MM.1S (cell line): ENCODE measurements around the gene PRRG2.

ENCODE experiments used
- DNase-seq: peaks from one replicate; pipeline ENCODE4 v3.0.0-alpha.2; 2015
- H2AFZ ChIP-seq: fragments of 300-600 bp; sonication (generic); 2 replicates; pipeline ENCODE4 v1.6.0; 2016; ENCODE audit warnings: antibody characterized with exemption, low read length
- H3F3A ChIP-seq: fragments of 300-600 bp; sonication (generic); 2 replicates; pipeline ENCODE4 v1.6.1; 2016; ENCODE audit warnings: mild to moderate bottlenecking, antibody characterized with exemption, low read length, moderate library complexity, mixed read lengths; ENCODE audit not compliant: insufficient read depth
- H3K27ac ChIP-seq: fragments of 300-600 bp; sonication (generic); 2 replicates; pipeline ENCODE4 v1.5.1; 2016; ENCODE audit warnings: mild to moderate bottlenecking, low read length
- H3K27me3 ChIP-seq: fragments of 300-600 bp; sonication (generic); replicated peaks from 2 replicates; pipeline ENCODE4 v1.6.0; 2016; ENCODE audit warnings: low read length; ENCODE audit not compliant: insufficient read depth
- H3K36me3 ChIP-seq: fragments of 300-600 bp; sonication (generic); replicated peaks from 2 replicates; pipeline ENCODE4 v1.6.1; 2016; ENCODE audit warnings: mild to moderate bottlenecking, low read length, mixed read lengths; ENCODE audit not compliant: insufficient read depth
- H3K4me1 ChIP-seq: fragments of 300-600 bp; sonication (generic); 2 replicates; pipeline ENCODE4 v1.6.1; 2016; ENCODE audit warnings: low read length, mixed read lengths
- H3K4me2 ChIP-seq: fragments of 300-600 bp; sonication (generic); 2 replicates; pipeline ENCODE4 v1.6.0; 2016; ENCODE audit warnings: low read depth, low read length
- H3K4me3 ChIP-seq: fragments of 300-600 bp; sonication (generic); 2 replicates; pipeline ENCODE4 v1.5.1; 2016; ENCODE audit warnings: low read length, mixed read lengths
- H3K79me2 ChIP-seq: fragments of 300-600 bp; sonication (generic); 2 replicates; pipeline ENCODE4 v1.6.1; 2016; ENCODE audit warnings: mixed run types, low read length, mixed read lengths
- H3K9ac ChIP-seq: fragments of 300-600 bp; sonication (generic); 2 replicates; pipeline ENCODE4 v1.6.1; 2016; ENCODE audit warnings: low read length, mixed read lengths
- H3K9me2 ChIP-seq: fragments of 300-600 bp; sonication (generic); replicated peaks from 2 replicates; pipeline ENCODE4 v1.6.1; 2016; ENCODE audit warnings: mild to moderate bottlenecking, low read length, mixed read lengths; ENCODE audit not compliant: insufficient read depth
- H3K9me3 ChIP-seq: fragments of 300-600 bp; sonication (generic); replicated peaks from 2 replicates; pipeline ENCODE4 v1.6.1; 2016; ENCODE audit warnings: mild to moderate bottlenecking, low read length, mixed read lengths; ENCODE audit not compliant: insufficient read depth
- H4K20me1 ChIP-seq: fragments of 300-600 bp; sonication (generic); 2 replicates; pipeline ENCODE4 v1.6.1; 2016; ENCODE audit warnings: mild to moderate bottlenecking, low read length, moderate library complexity, mixed read lengths; ENCODE audit not compliant: insufficient read depth
- CTCF ChIP-seq: fragments of 300-600 bp; sonication (generic); IDR thresholded peaks from 2 replicates; pipeline ENCODE4 v1.5.1; 2016; ENCODE audit warnings: antibody characterized with exemption, low read length, mixed read lengths
- EZH2 ChIP-seq: fragments of 300-600 bp; sonication (generic); optimal IDR thresholded peaks from 2 replicates; pipeline ENCODE3; 2017; ENCODE audit warnings: low read depth, mild to moderate bottlenecking, antibody characterized with exemption, low read length, mixed read lengths
- EZH2phosphoT487 ChIP-seq: fragments of 300-600 bp; sonication (generic); IDR thresholded peaks from 2 replicates; pipeline ENCODE4 v1.6.1; 2018; ENCODE audit warnings: antibody characterized with exemption, low read length

The PRRG2 gene

DNA sequence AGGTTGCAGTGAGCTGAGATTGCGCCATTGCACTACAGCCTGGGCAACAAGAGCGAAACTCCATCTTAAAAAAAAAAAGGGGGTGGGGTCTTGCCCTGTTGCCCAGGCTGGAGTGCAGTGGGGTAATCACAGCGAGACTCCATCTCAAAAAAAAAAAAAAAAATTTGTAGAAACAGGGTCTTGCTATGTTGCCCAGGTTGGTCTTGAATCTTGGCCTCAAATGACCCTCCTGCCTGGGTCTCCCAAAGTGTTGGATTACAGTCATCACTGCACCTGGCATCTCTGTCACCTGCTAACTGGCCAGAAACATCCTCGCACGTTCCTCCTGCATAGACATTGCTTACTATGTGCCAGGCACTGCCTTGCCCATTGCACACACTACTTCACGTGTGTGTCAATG, 39.2 kb upstream of the PRRG2 start:
- Histone ChIP-seq H3F3A (no peaks in the 10 kb centered on the region), H2AFZ (no peak overlapping the region), H3K9ac (no peak overlapping the region), H3K4me2 (no peak overlapping the region), H3K4me3 (no peak overlapping the region), H4K20me1 (no peaks in the 10 kb centered on the region), H3K4me1 (no peaks in the 10 kb centered on the region), H3K79me2 (no peaks in the 10 kb centered on the region), H3K36me3 (no peaks in the 10 kb centered on the region), H3K9me3 (no peaks in the 10 kb centered on the region), H3K9me2 (no peaks in the 10 kb centered on the region), H3K27ac (no peak overlapping the region), H3K27me3 (peaks cover 49% of the 10 kb centered on the region)
- no peak for DNase-seq
- TF ChIP-seq EZH2 (no peak), EZH2phosphoT487 (no peak), CTCF (no peak)

- Histone ChIP-seq H3K27ac (no peak overlapping the region), H3K9me3 (no peaks in the 10 kb centered on the region), H3K9me2 (no peaks in the 10 kb centered on the region), H3K9ac (no peak overlapping the region), H3K4me2 (no peak overlapping the region), H4K20me1 (no peaks in the 10 kb centered on the region), H3K36me3 (no peaks in the 10 kb centered on the region), H3K4me3 (no peak overlapping the region), H3F3A (no peaks in the 10 kb centered on the region), H3K79me2 (no peaks in the 10 kb centered on the region), H3K4me1 (no peaks in the 10 kb centered on the region), H3K27me3 (peaks cover 45% of the 10 kb centered on the region), H2AFZ (no peak overlapping the region)
- DNase-seq: no peak
- TF ChIP-seq EZH2phosphoT487 (no peak), EZH2 (no peak), CTCF (no peak)
These were observed 38.7 kb upstream of the PRRG2 start for GRCh38 chr19:49542446-49542845.

GRCh38 chr19:49543032-49543431, 38.1 kb upstream of the PRRG2 start:
- Histone ChIP-seq H3K4me1 (no peaks in the 10 kb centered on the region), H4K20me1 (no peaks in the 10 kb centered on the region), H3F3A (no peaks in the 10 kb centered on the region), H3K9me2 (no peaks in the 10 kb centered on the region), H3K79me2 (no peaks in the 10 kb centered on the region), H3K4me2 (no peak overlapping the region), H3K36me3 (no peaks in the 10 kb centered on the region), H3K9me3 (no peaks in the 10 kb centered on the region), H3K9ac (no peak overlapping the region), H3K27ac (no peak overlapping the region), H3K4me3 (no peak overlapping the region), H2AFZ (no peak overlapping the region), H3K27me3 (peaks cover 45% of the 10 kb centered on the region)
- DNase-seq: no peak
- TF ChIP-seq EZH2phosphoT487 (no peak), CTCF (no peak), EZH2 (no peak)
